HL-60 (cell line): Measurements from ENCODE around the gene RHOXF2.
"Not testable (repeated sequence)": the region's sequence is repeated elsewhere in the genome, so short reads cannot be mapped to it uniquely, and the experiment has no call there.

Experiments used
- DNase-seq, 2 experiments: peaks; one replicate each; pipeline ENCODE4 v3.0.0-alpha.2; 2010 to 2020; ENCODE audit warnings: low read depth in 1 of 2, low spot score in 1 of 2
- H3K27ac ChIP-seq: fragments of 250-450 bp; sonication (Bioruptor Pico); replicated peaks from 2 replicates; pipeline ENCODE4 v1.5.1; 2020; ENCODE audit warnings: mild to moderate bottlenecking, moderate library complexity
- H3K27me3 ChIP-seq: fragments of 250-450 bp; sonication (Bioruptor Pico); 2 replicates; pipeline ENCODE4 v1.5.1; 2021; ENCODE audit warnings: mild to moderate bottlenecking, moderate library complexity; ENCODE audit not compliant: insufficient read depth, poor library complexity, severe bottlenecking
- H3K4me3 ChIP-seq: replicated peaks from 2 replicates; pipeline ENCODE4 v1.5.1; 2011; ENCODE audit warnings: mild to moderate bottlenecking, control low read depth, low read length; ENCODE audit not compliant: insufficient read depth
- CTCF ChIP-seq: IDR thresholded peaks from one replicate; pipeline ENCODE4 v1.5.1; 2011; ENCODE audit warnings: low read length, control low read depth, inconsistent platforms; ENCODE audit not compliant: insufficient read depth
- GABPA ChIP-seq: IDR thresholded peaks from 2 replicates; pipeline ENCODE4 v1.6.1; 2012; ENCODE audit warnings: low read depth
- POLR2AphosphoS5 ChIP-seq: IDR thresholded peaks from 2 replicates; pipeline ENCODE4 v1.6.1; 2012; ENCODE audit warnings: low read depth
- REST ChIP-seq: IDR thresholded peaks from 2 replicates; pipeline ENCODE4 v1.6.1; 2012; ENCODE audit warnings: low read depth; ENCODE audit not compliant: insufficient replicate concordance
- SPI1 ChIP-seq: IDR thresholded peaks from 2 replicates; pipeline ENCODE4 v1.6.1; 2012; ENCODE audit warnings: low read depth, mild to moderate bottlenecking, borderline replicate concordance

The RHOXF2 gene

GRCh38 chrX:120120223-120120622 lies 38.2 kb upstream of the RHOXF2 start:
- no peak for DNase-seq
- H3K27me3 ChIP-seq, result peaks cover 2% of the 10 kb centered on the region
- H3K4me3 ChIP-seq, result no peak overlapping the region
- TF ChIP-seq REST (no peak), CTCF (no peak), POLR2AphosphoS5 (no peak), GABPA (no peak), SPI1 (no peak)
- H3K27ac ChIP-seq, result no peak overlapping the region

GRCh38 chrX:120125444-120125843 lies 33.0 kb upstream of the RHOXF2 start:
- H3K27me3 ChIP-seq, result peaks cover 2% of the 10 kb centered on the region
- no peak for DNase-seq
- H3K4me3 ChIP-seq, result no peak overlapping the region
- no peak overlapping the region for H3K27ac ChIP-seq
- TF ChIP-seq SPI1 (no peak), REST (no peak), CTCF (no peak)

GRCh38 chrX:120128306-120128846 lies 30.0 kb upstream of the RHOXF2 start:
- not testable (repeated sequence) for H3K27ac ChIP-seq, H3K27me3 ChIP-seq, DNase-seq, H3K4me3 ChIP-seq

- Histone ChIP-seq H3K4me3 (no peak overlapping the region), H3K27me3 (no peaks in the 10 kb centered on the region), H3K27ac (no peak overlapping the region)
- DNase-seq, result no peak
- no peak for TF ChIP-seq CTCF
- TF ChIP-seq GABPA, result no peak
Measured at GRCh38 chrX:120136128-120136527, 22.3 kb upstream of the RHOXF2 start.

GRCh38 chrX:120136840-120137239 lies 21.6 kb upstream of the RHOXF2 start:
- Histone ChIP-seq H3K27me3 (no peaks in the 10 kb centered on the region), H3K27ac (no peak overlapping the region)
- no peak for TF ChIP-seq SPI1

More at GRCh38 chrX:120136840-120137239, 21.6 kb upstream of the RHOXF2 start:
- no peak for DNase-seq
- no peak overlapping the region for H3K4me3 ChIP-seq
